Stimulated activated CD8-positive, alpha-beta memory T cell treated with anti-CD3 and anti-CD28 coated beads, Interleukin-2, amount 100 ng/mL, for 48 hours (primary cell): ENCODE data around the gene ZNF280B.
A peak's percentile ranks its signal among the peaks of the same experiment; 100 is the strongest.

Source experiments
- DNase-seq, 2 donors: peaks; one replicate each; pipeline ENCODE4 v3.0.0-alpha.2; 2020; ENCODE audit warnings: low read depth in 2 of 2

ZNF280B gene, protein sequence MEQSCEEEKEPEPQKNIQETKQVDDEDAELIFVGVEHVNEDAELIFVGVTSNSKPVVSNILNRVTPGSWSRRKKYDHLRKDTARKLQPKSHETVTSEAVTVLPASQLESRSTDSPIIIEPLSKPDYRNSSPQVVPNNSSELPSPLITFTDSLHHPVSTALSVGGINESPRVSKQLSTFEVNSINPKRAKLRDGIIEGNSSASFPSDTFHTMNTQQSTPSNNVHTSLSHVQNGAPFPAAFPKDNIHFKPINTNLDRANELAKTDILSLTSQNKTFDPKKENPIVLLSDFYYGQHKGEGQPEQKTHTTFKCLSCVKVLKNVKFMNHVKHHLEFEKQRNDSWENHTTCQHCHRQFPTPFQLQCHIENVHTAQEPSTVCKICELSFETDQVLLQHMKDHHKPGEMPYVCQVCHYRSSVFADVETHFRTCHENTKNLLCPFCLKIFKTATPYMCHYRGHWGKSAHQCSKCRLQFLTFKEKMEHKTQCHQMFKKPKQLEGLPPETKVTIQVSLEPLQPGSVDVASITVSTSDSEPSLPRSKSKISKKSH

GRCh38 chr22:22508274-22509176 is at the start of gene ZNF280B:
Gene ZNF280B (minus strand): TSS chr22:22508742. CDS start chr22:22489398, 19,344 bp downstream.
- DNase-seq, result peak; percentile 78 to 80

GRCh38 chr22:22556995-22557925 is 48.7 kb upstream of the ZNF280B start:
- DNase-seq, result no peak

GRCh38 chr22:22556578-22556977 is 48.0 kb upstream of the ZNF280B start:
- DNase-seq, result no peak

DNA sequence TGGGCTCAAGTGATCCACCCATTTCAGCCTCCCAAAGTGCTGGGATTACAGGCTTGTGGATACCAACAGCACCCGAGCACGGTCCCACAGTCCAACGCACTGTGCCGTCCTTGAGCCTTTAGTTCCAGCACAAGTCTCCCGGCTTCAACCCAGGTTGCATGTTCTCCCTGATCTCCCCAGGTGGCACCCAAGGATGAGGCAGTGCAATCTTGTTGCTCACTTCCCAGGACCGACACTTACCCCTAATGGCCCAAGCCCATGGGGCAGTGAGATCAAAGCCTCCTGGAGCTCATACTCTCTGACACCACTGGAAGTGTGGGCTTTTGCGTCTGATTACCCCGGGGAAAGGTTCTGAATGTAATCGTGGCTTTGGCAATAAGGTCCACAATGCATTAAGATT is 47.1 kb upstream of the ZNF280B start:
- DNase-seq, result no peak

DNA sequence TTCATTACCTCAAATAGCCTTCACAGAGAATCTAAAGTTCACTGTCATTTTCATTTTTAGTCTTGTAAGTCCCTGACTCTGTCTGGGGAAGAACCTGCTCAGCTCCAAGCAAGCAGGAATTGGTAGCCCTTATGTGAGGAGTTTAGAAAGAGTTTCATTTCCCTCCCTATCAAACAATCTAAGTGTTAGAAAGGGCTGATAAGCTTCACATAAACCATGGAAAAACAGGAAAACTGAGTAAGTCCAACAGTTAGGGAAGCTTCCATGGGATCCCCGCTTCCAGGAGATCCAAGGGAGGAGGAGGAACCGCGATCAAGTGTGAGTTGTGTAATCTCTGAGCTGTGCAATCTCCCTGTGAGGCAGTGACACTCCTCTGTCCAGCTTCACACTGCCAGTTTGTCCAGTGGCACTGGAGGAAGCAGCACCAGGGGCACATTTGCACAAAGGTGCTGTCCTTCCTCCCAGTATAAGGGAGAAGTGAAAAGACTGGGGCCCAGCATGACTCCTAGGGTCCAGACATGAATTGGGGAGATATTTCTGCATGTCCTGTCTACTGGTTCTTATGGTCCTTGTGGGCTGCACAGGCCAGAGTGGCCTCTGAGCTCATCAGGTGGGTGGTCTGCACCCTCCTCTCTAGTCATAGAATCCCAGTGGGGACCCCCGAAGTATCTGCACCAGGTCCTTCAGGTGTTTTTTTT is 46.2 kb upstream of the ZNF280B start:
- DNase-seq, result no peak

DNA sequence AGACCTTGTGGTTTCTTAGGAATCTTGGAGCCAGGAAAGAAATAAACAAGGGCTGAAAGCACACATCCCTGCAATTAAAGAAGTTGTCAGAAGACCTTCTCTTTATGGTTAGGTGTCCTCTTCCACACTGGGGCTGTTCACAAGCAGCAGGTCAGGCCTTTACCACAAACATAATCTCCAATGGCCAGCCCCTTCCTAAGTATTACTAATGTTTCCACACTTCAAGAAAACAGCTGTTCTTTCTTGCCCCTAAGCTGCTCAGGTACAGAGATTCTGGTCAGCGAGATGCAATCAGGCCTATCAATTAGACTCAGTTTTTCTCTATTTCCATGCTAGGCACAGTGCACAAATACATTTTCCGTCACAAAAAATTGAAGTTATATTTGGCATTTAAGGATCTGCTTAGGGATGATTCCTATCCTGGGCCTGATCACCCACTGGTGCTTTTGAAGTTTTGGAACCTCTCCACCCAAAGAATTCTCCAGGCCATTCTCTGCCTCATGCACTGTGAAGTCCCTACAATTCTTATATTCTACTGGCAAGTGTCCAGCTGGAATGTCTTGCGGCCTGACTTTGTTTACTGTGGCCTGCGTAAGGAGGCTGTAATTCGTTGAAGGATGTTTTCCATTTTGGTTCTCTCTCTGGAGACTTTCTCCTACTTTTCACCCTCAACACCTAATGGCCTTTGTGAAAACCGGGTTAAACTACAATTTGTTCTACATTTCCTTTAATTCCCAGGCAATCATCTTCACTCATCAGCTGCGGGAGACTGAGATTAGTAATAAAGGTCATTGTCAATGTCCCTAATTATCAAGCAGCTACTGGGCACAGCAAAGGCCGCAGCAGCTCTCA is 45.4 kb upstream of the ZNF280B start:
- DNase-seq, result no peak

DNA sequence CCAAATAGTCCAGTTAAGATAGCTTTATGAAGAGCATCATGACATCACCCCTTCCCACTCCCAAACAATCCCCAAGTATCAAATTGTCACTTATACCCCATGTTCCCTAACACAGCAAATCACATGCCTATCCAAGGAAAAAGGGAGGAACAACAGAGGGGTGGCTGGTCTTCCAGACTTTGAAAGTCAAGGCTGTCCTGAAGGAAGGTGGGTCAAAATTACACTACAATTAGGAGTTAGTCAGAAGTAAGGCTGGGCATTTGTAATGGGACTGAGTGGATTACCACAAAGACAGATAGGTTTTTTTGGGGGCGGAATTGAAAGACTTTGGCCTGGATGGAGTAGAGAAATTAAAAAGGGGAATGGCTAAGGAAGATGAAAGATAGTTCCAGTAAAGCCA is 44.6 kb upstream of the ZNF280B start:
- no peak for DNase-seq

DNA sequence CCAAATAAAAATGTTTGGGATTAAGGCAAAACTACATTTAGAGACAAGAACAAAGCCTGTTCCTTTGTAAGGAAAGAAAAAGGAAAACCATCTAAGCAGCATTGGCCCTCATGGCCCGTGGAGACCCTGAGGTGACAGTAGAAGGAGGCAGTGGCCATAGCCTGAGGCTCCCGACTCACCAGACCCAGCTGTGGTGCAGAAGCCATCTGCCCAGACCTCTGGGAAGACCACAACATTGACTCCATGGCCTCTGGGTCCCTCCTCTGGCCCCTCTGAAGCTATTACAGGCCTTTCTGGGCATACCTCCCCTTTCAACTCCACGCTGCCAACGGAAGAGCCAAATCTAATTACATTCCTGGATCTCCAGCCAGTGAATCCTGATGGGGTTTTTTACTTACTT is 44.1 kb upstream of the ZNF280B start:
- no peak for DNase-seq

GRCh38 chr22:22550789-22551434 is 42.4 kb upstream of the ZNF280B start:
- DNase-seq, result no peak

GRCh38 chr22:22548910-22549309 is 40.4 kb upstream of the ZNF280B start:
- DNase-seq, result no peak

DNA sequence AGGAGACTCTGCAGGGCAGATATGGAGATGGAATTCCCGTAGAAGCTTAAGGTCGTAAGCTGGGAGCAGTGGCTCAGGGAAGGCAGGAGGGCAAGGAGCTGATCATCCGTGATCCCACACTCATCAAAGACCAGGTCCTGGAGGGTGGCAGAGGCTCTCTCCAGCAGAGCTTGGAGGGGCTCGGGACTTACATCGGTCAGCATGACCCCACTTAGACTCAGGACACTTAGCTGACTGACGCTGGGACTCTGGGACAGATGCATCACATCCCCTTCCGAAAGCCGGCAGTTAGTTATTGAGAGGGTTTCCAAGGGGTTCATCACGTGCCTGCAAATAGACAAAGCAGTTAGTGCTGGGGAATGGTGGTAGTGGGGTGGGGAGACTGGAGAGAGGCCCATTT is 39.8 kb upstream of the ZNF280B start:
- no peak for DNase-seq

GRCh38 chr22:22547692-22548300 is 39.3 kb upstream of the ZNF280B start:
- DNase-seq, result no peak

DNA sequence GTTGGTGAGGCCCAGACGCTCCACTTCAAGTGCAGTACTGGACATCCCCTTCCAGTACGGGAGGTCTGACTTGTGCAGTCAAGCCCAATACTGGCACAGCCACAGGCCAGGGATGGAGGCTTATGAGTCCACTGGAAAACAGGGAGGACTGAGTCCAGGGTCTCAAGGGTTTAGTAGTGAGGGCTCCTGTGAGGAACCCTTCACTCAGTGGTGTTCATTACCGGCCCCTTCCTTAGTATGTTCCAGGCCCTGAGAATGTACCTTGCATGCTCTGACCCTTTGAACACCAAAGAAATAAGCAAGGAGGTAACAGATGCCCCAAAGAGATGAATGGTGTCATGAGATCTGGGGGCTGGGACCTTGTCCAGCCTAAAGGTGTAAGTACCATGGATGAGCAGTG is 38.7 kb upstream of the ZNF280B start:
- no peak for DNase-seq

- no peak for DNase-seq
Observed at GRCh38 chr22:22546490-22546889, 37.9 kb upstream of the ZNF280B start.

GRCh38 chr22:22545084-22545483 is 36.5 kb upstream of the ZNF280B start:
- no peak for DNase-seq

DNA sequence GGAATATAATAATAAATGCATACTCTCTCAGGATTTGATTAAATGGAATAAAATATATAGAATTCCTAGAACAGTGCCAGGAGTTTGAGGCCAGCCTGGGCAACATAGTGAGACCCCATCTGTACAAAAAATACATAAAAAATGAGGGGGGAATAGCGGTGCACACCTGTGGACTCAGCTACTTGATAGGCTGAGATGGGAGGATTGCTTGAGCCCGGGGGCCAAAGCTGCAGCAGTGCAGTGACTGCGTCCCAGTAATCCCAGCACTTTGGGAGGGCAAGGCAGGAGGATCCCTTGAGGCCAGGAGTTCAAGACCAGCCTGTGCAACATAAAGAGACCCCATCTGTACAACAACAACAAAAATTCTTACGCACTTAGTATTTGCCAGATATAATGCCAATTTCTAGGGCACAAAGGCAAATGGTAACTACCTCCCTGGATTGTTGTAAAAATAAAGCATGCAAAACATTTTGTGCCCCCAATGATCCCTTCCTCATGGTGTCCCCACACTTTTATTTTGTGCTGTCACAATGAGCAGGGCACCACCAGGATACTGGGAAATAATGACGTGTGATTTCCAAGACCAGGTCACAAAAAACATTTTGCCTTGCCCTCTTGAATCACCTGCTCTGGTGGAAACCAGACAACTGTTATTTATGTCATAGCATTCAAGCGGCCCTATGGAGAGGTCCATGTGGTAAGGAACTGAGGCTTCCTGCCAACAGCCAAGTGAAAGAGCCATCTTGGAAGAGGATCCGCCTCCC is 29.9 kb upstream of the ZNF280B start:
- DNase-seq, result no peak

DNA sequence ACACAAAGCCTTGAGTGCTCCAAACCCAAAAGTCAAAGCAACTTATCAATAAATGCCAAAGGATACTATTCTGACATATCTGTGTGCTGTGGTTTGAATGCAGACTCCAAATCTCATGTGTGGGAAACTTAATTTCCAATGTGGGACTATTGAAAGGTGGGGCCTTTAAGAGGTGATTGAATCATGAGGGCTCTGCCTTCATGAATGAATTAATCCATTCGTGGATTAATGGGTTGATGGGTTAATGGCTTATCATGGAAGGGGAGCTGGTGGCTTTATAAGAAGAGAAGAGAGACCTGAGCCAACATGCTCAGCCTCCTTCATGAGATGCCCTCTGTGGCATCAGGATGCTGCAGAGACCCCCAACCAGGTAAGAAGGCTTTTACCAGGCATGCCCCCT is 28.4 kb upstream of the ZNF280B start:
- DNase-seq, result no peak

DNA sequence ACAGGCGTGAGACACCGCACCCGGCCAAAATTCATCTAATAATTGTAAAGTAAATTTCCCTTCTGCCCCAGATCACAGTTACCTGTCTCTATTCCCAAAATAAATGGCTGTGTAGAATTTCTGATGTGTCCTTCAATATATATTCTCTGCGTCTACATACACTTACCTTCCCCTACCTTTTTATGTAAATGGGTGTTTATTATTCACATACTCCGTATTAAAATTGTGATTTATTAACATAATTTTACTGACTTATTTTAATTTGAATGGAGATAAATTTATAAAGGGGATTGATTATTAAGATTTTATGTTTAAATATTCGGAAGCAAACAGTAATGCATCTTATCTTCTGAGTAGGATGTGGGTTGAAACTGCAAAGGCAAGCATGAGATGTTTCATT is 28.0 kb upstream of the ZNF280B start:
- DNase-seq, result no peak
